ENCODE measurements around the gene MRLN.

DNA sequence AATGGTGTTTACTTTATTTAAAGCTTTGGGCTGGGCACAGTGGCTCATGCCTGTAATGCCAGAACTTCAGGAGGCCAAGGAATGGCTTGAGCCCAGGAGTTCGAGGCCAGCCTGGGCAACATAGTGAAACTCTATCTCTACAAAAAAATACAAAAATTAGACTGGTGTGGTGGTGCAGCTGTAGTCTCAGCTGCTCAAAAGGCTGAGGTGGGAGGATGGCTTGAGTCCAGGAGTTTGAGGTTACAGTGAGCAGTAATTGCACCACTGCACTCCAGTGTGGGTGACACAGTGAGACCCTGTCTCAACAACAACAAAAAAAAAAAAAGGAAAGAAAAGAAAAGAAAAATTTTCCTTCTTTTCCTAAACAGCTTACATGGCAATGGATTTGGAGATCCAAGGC is 65.6 kb downstream of the MRLN start:
- TF ChIP-seq, protein P1, sequence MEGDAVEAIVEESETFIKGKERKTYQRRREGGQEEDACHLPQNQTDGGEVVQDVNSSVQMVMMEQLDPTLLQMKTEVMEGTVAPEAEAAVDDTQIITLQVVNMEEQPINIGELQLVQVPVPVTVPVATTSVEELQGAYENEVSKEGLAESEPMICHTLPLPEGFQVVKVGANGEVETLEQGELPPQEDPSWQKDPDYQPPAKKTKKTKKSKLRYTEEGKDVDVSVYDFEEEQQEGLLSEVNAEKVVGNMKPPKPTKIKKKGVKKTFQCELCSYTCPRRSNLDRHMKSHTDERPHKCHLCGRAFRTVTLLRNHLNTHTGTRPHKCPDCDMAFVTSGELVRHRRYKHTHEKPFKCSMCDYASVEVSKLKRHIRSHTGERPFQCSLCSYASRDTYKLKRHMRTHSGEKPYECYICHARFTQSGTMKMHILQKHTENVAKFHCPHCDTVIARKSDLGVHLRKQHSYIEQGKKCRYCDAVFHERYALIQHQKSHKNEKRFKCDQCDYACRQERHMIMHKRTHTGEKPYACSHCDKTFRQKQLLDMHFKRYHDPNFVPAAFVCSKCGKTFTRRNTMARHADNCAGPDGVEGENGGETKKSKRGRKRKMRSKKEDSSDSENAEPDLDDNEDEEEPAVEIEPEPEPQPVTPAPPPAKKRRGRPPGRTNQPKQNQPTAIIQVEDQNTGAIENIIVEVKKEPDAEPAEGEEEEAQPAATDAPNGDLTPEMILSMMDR (IDR thresholded peaks at IDR 0.05), result no peak
- TF ChIP-seq POLR2AphosphoS5 (IDR thresholded peaks at IDR 0.05) (no peak), POLR2A (IDR thresholded peaks at IDR 0.05) (no peak), EP300 (IDR thresholded peaks at IDR 0.05; ENCODE audit: low read depth) (no peak)
